ENCODE results near the gene ZNF521. TPM values are rescaled to one million over a fixed set of nuclear protein-coding genes. Genes with fewer than 3 reads are reported as not detected.

Gene ZNF521
- total and polyA plus RNA-seq, 2 experiments from 2014 or later: 3.1 to 9.2 TPM

DNA sequence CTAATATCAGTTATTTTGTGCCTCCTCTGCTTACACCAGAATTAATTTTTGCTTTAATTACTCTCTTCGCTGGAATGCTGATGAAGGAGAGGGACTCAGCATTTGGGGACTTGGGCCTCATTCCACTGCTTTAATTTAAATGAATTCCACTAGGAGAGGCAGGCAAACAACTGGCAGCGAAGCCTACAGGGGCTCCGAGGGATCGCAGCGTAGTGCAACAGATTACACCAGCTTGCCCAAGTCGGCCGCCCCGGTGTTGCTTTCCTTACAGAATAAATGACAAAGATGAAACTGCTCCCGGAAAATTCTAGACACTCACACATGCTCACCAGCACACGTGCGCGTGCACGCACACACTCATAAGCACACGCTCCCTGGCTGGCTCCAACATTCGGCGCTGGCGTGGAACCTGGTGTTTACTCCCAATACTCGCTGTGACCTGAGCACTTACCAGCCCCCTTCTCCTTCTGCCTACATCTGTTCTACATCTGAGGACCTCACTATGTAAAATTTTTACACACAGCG, 175.4 kb downstream of the ZNF521 start:
- Histone ChIP-seq H3K36me3 (ENCODE audit: insufficient read depth) (no peaks in the 10 kb centered on the region), H3F3A (replicated peaks; ENCODE audit: low read depth) (no peaks in the 10 kb centered on the region), H2AFZ (no peak overlapping the region), H3K79me2 (replicated peaks; ENCODE audit: insufficient read depth) (no peaks in the 10 kb centered on the region), H3K4me3 (no peak overlapping the region), H3K9me2 (ENCODE audit: insufficient read depth) (no peaks in the 10 kb centered on the region), H3K27ac (ENCODE audit: low read depth) (no peak overlapping the region), H4K20me1 (replicated peaks; ENCODE audit: insufficient read depth) (no peaks in the 10 kb centered on the region), H3K4me1 (ENCODE audit: insufficient read depth) (peaks cover 19% of the 10 kb centered on the region), H3K4me2 (no peak overlapping the region), H3K27me3 (ENCODE audit: insufficient read depth) (no peaks in the 10 kb centered on the region)
- no peak overlapping the region for H3K4me3 Mint-ChIP-seq
- ATAC-seq (peak; percentile 84), DNase-seq (ENCODE audit: low spot score) (peak; percentile 56)
- no peaks in the 10 kb centered on the region for H3K9me3 Mint-ChIP-seq
- H3K27ac Mint-ChIP-seq: peak overlapping the region; percentile 63
- no peaks in the 10 kb centered on the region for H3K27me3 Mint-ChIP-seq (ENCODE audit: insufficient read depth, low read depth, poor library complexity)
- H3K4me1 Mint-ChIP-seq: peaks cover 42% of the 10 kb centered on the region
- no peaks in the 10 kb centered on the region for H3K36me3 Mint-ChIP-seq (ENCODE audit: low read depth)
- TF ChIP-seq ZNF331 (CRISPR knock-in tag; IDR thresholded peaks at IDR 0.05; ENCODE audit: low read depth) (no peak), NANOG (IDR thresholded peaks at IDR 0.05; ENCODE audit: borderline replicate concordance) (no peak), ZNF114 (CRISPR knock-in tag; IDR thresholded peaks at IDR 0.05) (no peak), CREB1 (CRISPR knock-in tag; IDR thresholded peaks at IDR 0.05; ENCODE audit: low read depth) (no peak), EZH2phosphoT487 (IDR thresholded peaks at IDR 0.05; ENCODE audit: unreplicated experiment) (no peak), POLR2AphosphoS5 (IDR thresholded peaks at IDR 0.05; ENCODE audit: low read depth) (no peak), EZH2 (IDR thresholded peaks at IDR 0.05; ENCODE audit: low read depth, unreplicated experiment) (no peak), STAT1 (IDR thresholded peaks at IDR 0.05; ENCODE audit: unreplicated experiment) (no peak), JUNB (IDR thresholded peaks at IDR 0.05; ENCODE audit: unreplicated experiment) (no peak)
- TF ChIP-seq, protein P1, sequence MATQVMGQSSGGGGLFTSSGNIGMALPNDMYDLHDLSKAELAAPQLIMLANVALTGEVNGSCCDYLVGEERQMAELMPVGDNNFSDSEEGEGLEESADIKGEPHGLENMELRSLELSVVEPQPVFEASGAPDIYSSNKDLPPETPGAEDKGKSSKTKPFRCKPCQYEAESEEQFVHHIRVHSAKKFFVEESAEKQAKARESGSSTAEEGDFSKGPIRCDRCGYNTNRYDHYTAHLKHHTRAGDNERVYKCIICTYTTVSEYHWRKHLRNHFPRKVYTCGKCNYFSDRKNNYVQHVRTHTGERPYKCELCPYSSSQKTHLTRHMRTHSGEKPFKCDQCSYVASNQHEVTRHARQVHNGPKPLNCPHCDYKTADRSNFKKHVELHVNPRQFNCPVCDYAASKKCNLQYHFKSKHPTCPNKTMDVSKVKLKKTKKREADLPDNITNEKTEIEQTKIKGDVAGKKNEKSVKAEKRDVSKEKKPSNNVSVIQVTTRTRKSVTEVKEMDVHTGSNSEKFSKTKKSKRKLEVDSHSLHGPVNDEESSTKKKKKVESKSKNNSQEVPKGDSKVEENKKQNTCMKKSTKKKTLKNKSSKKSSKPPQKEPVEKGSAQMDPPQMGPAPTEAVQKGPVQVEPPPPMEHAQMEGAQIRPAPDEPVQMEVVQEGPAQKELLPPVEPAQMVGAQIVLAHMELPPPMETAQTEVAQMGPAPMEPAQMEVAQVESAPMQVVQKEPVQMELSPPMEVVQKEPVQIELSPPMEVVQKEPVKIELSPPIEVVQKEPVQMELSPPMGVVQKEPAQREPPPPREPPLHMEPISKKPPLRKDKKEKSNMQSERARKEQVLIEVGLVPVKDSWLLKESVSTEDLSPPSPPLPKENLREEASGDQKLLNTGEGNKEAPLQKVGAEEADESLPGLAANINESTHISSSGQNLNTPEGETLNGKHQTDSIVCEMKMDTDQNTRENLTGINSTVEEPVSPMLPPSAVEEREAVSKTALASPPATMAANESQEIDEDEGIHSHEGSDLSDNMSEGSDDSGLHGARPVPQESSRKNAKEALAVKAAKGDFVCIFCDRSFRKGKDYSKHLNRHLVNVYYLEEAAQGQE (IDR thresholded peaks at IDR 0.05; ENCODE audit: unreplicated experiment): no peak
- TF ChIP-seq, protein P2, sequence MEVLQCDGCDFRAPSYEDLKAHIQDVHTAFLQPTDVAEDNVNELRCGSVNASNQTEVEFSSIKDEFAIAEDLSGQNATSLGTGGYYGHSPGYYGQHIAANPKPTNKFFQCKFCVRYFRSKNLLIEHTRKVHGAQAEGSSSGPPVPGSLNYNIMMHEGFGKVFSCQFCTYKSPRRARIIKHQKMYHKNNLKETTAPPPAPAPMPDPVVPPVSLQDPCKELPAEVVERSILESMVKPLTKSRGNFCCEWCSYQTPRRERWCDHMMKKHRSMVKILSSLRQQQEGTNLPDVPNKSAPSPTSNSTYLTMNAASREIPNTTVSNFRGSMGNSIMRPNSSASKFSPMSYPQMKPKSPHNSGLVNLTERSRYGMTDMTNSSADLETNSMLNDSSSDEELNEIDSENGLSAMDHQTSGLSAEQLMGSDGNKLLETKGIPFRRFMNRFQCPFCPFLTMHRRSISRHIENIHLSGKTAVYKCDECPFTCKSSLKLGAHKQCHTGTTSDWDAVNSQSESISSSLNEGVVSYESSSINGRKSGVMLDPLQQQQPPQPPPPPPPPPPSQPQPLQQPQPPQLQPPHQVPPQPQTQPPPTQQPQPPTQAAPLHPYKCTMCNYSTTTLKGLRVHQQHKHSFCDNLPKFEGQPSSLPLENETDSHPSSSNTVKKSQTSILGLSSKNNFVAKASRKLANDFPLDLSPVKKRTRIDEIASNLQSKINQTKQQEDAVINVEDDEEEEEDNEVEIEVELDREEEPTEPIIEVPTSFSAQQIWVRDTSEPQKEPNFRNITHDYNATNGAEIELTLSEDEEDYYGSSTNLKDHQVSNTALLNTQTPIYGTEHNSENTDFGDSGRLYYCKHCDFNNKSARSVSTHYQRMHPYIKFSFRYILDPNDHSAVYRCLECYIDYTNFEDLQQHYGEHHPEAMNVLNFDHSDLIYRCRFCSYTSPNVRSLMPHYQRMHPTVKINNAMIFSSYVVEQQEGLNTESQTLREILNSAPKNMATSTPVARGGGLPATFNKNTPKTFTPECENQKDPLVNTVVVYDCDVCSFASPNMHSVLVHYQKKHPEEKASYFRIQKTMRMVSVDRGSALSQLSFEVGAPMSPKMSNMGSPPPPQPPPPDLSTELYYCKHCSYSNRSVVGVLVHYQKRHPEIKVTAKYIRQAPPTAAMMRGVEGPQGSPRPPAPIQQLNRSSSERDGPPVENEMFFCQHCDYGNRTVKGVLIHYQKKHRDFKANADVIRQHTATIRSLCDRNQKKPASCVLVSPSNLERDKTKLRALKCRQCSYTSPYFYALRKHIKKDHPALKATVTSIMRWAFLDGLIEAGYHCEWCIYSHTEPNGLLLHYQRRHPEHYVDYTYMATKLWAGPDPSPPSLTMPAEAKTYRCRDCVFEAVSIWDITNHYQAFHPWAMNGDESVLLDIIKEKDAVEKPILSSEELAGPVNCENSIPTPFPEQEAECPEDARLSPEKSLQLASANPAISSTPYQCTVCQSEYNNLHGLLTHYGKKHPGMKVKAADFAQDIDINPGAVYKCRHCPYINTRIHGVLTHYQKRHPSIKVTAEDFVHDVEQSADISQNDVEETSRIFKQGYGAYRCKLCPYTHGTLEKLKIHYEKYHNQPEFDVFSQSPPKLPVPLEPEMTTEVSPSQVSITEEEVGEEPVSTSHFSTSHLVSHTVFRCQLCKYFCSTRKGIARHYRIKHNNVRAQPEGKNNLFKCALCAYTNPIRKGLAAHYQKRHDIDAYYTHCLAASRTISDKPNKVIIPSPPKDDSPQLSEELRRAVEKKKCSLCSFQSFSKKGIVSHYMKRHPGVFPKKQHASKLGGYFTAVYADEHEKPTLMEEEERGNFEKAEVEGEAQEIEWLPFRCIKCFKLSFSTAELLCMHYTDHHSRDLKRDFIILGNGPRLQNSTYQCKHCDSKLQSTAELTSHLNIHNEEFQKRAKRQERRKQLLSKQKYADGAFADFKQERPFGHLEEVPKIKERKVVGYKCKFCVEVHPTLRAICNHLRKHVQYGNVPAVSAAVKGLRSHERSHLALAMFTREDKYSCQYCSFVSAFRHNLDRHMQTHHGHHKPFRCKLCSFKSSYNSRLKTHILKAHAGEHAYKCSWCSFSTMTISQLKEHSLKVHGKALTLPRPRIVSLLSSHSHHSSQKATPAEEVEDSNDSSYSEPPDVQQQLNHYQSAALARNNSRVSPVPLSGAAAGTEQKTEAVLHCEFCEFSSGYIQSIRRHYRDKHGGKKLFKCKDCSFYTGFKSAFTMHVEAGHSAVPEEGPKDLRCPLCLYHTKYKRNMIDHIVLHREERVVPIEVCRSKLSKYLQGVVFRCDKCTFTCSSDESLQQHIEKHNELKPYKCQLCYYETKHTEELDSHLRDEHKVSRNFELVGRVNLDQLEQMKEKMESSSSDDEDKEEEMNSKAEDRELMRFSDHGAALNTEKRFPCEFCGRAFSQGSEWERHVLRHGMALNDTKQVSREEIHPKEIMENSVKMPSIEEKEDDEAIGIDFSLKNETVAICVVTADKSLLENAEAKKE (CRISPR knock-in tag; IDR thresholded peaks at IDR 0.05): no peak
- TF ChIP-seq, protein P3, sequence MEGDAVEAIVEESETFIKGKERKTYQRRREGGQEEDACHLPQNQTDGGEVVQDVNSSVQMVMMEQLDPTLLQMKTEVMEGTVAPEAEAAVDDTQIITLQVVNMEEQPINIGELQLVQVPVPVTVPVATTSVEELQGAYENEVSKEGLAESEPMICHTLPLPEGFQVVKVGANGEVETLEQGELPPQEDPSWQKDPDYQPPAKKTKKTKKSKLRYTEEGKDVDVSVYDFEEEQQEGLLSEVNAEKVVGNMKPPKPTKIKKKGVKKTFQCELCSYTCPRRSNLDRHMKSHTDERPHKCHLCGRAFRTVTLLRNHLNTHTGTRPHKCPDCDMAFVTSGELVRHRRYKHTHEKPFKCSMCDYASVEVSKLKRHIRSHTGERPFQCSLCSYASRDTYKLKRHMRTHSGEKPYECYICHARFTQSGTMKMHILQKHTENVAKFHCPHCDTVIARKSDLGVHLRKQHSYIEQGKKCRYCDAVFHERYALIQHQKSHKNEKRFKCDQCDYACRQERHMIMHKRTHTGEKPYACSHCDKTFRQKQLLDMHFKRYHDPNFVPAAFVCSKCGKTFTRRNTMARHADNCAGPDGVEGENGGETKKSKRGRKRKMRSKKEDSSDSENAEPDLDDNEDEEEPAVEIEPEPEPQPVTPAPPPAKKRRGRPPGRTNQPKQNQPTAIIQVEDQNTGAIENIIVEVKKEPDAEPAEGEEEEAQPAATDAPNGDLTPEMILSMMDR (conservative IDR thresholded peaks at IDR 0.05; ENCODE audit: low read depth in 2 of 2): no peak; a peak in 1 of 4 replicates
- TF ChIP-seq, protein P4, sequence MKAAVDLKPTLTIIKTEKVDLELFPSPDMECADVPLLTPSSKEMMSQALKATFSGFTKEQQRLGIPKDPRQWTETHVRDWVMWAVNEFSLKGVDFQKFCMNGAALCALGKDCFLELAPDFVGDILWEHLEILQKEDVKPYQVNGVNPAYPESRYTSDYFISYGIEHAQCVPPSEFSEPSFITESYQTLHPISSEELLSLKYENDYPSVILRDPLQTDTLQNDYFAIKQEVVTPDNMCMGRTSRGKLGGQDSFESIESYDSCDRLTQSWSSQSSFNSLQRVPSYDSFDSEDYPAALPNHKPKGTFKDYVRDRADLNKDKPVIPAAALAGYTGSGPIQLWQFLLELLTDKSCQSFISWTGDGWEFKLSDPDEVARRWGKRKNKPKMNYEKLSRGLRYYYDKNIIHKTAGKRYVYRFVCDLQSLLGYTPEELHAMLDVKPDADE (IDR thresholded peaks at IDR 0.05): no peak

Measured in GM23338 (cell line).